Measurements from ENCODE around the gene TMIGD1. TPM values are rescaled to one million over a fixed set of nuclear protein-coding genes. Genes with fewer than 3 reads are reported as not detected.

Gene TMIGD1
- total and polyA plus RNA-seq, 2 donors (not counting 1 experiment from before 2014, with no cell fraction given) = not detected

DNA sequence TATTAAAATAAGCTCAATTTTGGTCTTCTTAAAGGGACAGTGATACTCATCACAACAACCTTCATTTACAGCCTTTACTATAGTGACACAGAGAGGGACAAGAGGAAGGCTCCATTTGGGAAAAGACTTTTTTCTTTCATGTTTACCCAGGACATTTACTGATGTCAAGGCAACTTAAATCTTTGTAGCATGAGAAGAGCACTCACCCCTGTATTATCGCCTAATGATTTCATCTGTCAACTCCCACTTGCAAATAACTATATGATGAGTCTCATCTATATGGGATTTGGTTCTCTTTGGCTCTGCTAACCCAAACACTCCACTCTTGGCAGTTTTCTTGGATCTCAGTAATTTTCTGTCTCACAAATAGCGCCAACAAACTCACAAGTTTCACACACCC, 66.2 kb downstream of the TMIGD1 start:
- H3K27ac ChIP-seq (ENCODE audit: insufficient read depth, low read length) = no peak overlapping the region
- no peaks in the 10 kb centered on the region for H4K20me1 ChIP-seq (ENCODE audit: control insufficient read depth, extremely low read depth, insufficient read depth, low read length)
- H3K79me2 ChIP-seq (ENCODE audit: control insufficient read depth, insufficient read depth, low read length) = no peaks in the 10 kb centered on the region
- H3K4me2 ChIP-seq (ENCODE audit: extremely low read depth, insufficient read depth, low read length) = no peak overlapping the region
- H3K4me3 ChIP-seq (replicated peaks in 1 of 4; ENCODE audit: control extremely low read depth in 1 of 4, insufficient read depth in 1 of 4, low read depth in 3 of 4, low read length in 4 of 4) = no peak overlapping the region
- H3K4me1 ChIP-seq (ENCODE audit: control insufficient read depth, extremely low read depth, insufficient read depth, low read length) = no peaks in the 10 kb centered on the region
- peak in 1 of 2 donors; percentile 69 for DNase-seq (ENCODE audit: low read depth in 2 of 2)
- TF ChIP-seq EZH2 (IDR thresholded peaks at IDR 0.05; ENCODE audit: low read length, missing control alignments) = no peak
- TF ChIP-seq, protein P1, sequence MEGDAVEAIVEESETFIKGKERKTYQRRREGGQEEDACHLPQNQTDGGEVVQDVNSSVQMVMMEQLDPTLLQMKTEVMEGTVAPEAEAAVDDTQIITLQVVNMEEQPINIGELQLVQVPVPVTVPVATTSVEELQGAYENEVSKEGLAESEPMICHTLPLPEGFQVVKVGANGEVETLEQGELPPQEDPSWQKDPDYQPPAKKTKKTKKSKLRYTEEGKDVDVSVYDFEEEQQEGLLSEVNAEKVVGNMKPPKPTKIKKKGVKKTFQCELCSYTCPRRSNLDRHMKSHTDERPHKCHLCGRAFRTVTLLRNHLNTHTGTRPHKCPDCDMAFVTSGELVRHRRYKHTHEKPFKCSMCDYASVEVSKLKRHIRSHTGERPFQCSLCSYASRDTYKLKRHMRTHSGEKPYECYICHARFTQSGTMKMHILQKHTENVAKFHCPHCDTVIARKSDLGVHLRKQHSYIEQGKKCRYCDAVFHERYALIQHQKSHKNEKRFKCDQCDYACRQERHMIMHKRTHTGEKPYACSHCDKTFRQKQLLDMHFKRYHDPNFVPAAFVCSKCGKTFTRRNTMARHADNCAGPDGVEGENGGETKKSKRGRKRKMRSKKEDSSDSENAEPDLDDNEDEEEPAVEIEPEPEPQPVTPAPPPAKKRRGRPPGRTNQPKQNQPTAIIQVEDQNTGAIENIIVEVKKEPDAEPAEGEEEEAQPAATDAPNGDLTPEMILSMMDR (conservative IDR thresholded peaks at IDR 0.05 in 1 of 2, IDR thresholded peaks at IDR 0.05 in 1 of 2; ENCODE audit: low read depth in 1 of 2, low read length in 2 of 2) = no peak
- peaks cover 4% of the 10 kb centered on the region for H3K36me3 ChIP-seq (ENCODE audit: control insufficient read depth, insufficient read depth, low read length)
- H2AFZ ChIP-seq (ENCODE audit: low read length) = no peak overlapping the region
- no peaks in the 10 kb centered on the region for H3K27me3 ChIP-seq (ENCODE audit: control insufficient read depth, insufficient read depth, low read length)
- H3K9ac ChIP-seq (ENCODE audit: insufficient read depth, low read length) = no peak overlapping the region
- no peaks in the 10 kb centered on the region for H3K9me3 ChIP-seq (ENCODE audit: control insufficient read depth, insufficient read depth, low read depth, low read length)

Other genes with a start within 250 kb of the TMIGD1 start
- gene NSRP1, start 217.2 kb downstream of the TMIGD1 start, total RNA-seq = 9.2 and 12.7 TPM in 2 replicates
- gene NSRP1, start 217.2 kb downstream of the TMIGD1 start, polyA plus RNA-seq = 19.5 and 19.8 TPM in 2 replicates
- gene SLC6A4, start 98.4 kb downstream of the TMIGD1 start, total RNA-seq = under 0.01 TPM in 1 of 2 replicates, not detected in the other
- 0.02 TPM in 1 of 2 replicates, not detected in the other for gene SLC6A4, start 98.4 kb downstream of the TMIGD1 start, polyA plus RNA-seq
- 23.0 and 27.5 TPM in 2 replicates for gene BLMH, start 42.1 kb downstream of the TMIGD1 start, total RNA-seq
- 25.7 and 26.1 TPM in 2 replicates for gene BLMH, start 42.1 kb downstream of the TMIGD1 start, polyA plus RNA-seq
- 192 and 220 TPM in 2 replicates for gene CPD, start 44.9 kb upstream of the TMIGD1 start, total RNA-seq
- 63.8 and 88.8 TPM in 2 replicates for gene CPD, start 44.9 kb upstream of the TMIGD1 start, polyA plus RNA-seq
- gene GOSR1, start 143.4 kb upstream of the TMIGD1 start, total RNA-seq = 19.8 and 28.6 TPM in 2 replicates
- 44.5 and 44.7 TPM in 2 replicates for gene GOSR1, start 143.4 kb upstream of the TMIGD1 start, polyA plus RNA-seq